Measurements from ENCODE around the gene SLC19A1.
A peak's percentile ranks its signal among the peaks of the same experiment; 100 is the strongest.

The SLC19A1 gene

GRCh38 chr21:45542242-45542666 lies at the start of gene SLC19A1:
SLC19A1 (minus strand) TSS chr21:45542440; CDS start chr21:45537959, 4,481 bp downstream.
- peak; percentile 84 to 89 for ATAC-seq (replicated peaks)
- Mint-ChIP-seq H3K27me3 (no peaks in the 10 kb centered on the region), H3K27ac (peak within 1 kb of the TSS; percentile 77), H3K9me3 (no peaks in the 10 kb centered on the region), H3K36me3 (peaks cover 0 to 5% of the 10 kb centered on the region in 2 donors), H3K4me3 (peak within 1 kb of the TSS; percentile 82 to 83), H3K4me1 (peaks cover 21 to 37% of the 10 kb centered on the region in 2 donors)
- peak; percentile 61 for DNase-seq

GRCh38 chr21:45591619-45592207 lies 49.5 kb upstream of the SLC19A1 start:
- H3K4me1 Mint-ChIP-seq = peaks cover 8 to 13% of the 10 kb centered on the region in 2 donors
- peaks cover 0 to 6% of the 10 kb centered on the region in 2 donors for H3K36me3 Mint-ChIP-seq
- peaks cover 33 to 58% of the 10 kb centered on the region in 2 donors for H3K27me3 Mint-ChIP-seq
- no peak for ATAC-seq (replicated peaks)
- DNase-seq = no peak
- H3K4me3 Mint-ChIP-seq = no peak overlapping the region
- H3K27ac Mint-ChIP-seq = no peak overlapping the region
- H3K9me3 Mint-ChIP-seq = peaks cover 7 to 13% of the 10 kb centered on the region in 2 donors

GRCh38 chr21:45590726-45591618 lies 48.7 kb upstream of the SLC19A1 start:
- no peak overlapping the region for H3K27ac Mint-ChIP-seq
- no peak overlapping the region for H3K4me3 Mint-ChIP-seq
- peaks cover 38 to 58% of the 10 kb centered on the region in 2 donors for H3K27me3 Mint-ChIP-seq
- ATAC-seq (replicated peaks) = peak; percentile 51 to 64
- H3K9me3 Mint-ChIP-seq = peaks cover 13 to 19% of the 10 kb centered on the region in 2 donors
- peaks cover 4 to 9% of the 10 kb centered on the region in 2 donors for H3K4me1 Mint-ChIP-seq
- peaks cover 2 to 13% of the 10 kb centered on the region in 2 donors for H3K36me3 Mint-ChIP-seq
- peak; percentile 68 for DNase-seq

- H3K27ac Mint-ChIP-seq = no peak overlapping the region
- DNase-seq (peak; percentile 46), ATAC-seq (replicated peaks) (peak; percentile 57 to 60)
- peaks cover 4 to 15% of the 10 kb centered on the region in 2 donors for H3K36me3 Mint-ChIP-seq
- H3K4me1 Mint-ChIP-seq = peaks cover 4 to 9% of the 10 kb centered on the region in 2 donors
- peaks cover 16 to 22% of the 10 kb centered on the region in 2 donors for H3K9me3 Mint-ChIP-seq
- H3K27me3 Mint-ChIP-seq = peaks cover 41 to 55% of the 10 kb centered on the region in 2 donors
- H3K4me3 Mint-ChIP-seq = peak overlapping the region in 1 of 2 donors; percentile 11
Measured at GRCh38 chr21:45590246-45590725, 48.0 kb upstream of the SLC19A1 start.

GRCh38 chr21:45589686-45590245 lies 47.5 kb upstream of the SLC19A1 start:
- peaks cover 4 to 15% of the 10 kb centered on the region in 2 donors for H3K36me3 Mint-ChIP-seq
- peaks cover 37 to 53% of the 10 kb centered on the region in 2 donors for H3K27me3 Mint-ChIP-seq
- H3K9me3 Mint-ChIP-seq = peaks cover 18 to 22% of the 10 kb centered on the region in 2 donors
- DNase-seq = no peak
- no peak overlapping the region for H3K27ac Mint-ChIP-seq
- ATAC-seq (replicated peaks) = no peak
- peak overlapping the region in 1 of 2 donors; percentile 11 for H3K4me3 Mint-ChIP-seq
- peaks cover 4 to 9% of the 10 kb centered on the region in 2 donors for H3K4me1 Mint-ChIP-seq

- H3K9me3 Mint-ChIP-seq = peaks cover 20 to 27% of the 10 kb centered on the region in 2 donors
- H3K27me3 Mint-ChIP-seq = peaks cover 36 to 52% of the 10 kb centered on the region in 2 donors
- peaks cover 4 to 15% of the 10 kb centered on the region in 2 donors for H3K36me3 Mint-ChIP-seq
- H3K4me3 Mint-ChIP-seq = no peak overlapping the region
- no peak for DNase-seq
- H3K4me1 Mint-ChIP-seq = peaks cover 4 to 8% of the 10 kb centered on the region in 2 donors
- no peak for ATAC-seq (replicated peaks)
- H3K27ac Mint-ChIP-seq = no peak overlapping the region
Measured at GRCh38 chr21:45588871-45589491, 46.7 kb upstream of the SLC19A1 start.

GRCh38 chr21:45588086-45588825 lies 46.0 kb upstream of the SLC19A1 start:
- peaks cover 36 to 46% of the 10 kb centered on the region in 2 donors for H3K27me3 Mint-ChIP-seq
- H3K4me1 Mint-ChIP-seq = peaks cover 4% of the 10 kb centered on the region in 2 donors
- peaks cover 4 to 15% of the 10 kb centered on the region in 2 donors for H3K36me3 Mint-ChIP-seq
- H3K27ac Mint-ChIP-seq = no peak overlapping the region
- DNase-seq (no peak), ATAC-seq (replicated peaks) (no peak)
- H3K9me3 Mint-ChIP-seq = peaks cover 20 to 27% of the 10 kb centered on the region in 2 donors
- no peak overlapping the region for H3K4me3 Mint-ChIP-seq

GRCh38 chr21:45586289-45586858 lies 44.1 kb upstream of the SLC19A1 start:
- no peak for ATAC-seq (replicated peaks)
- H3K27ac Mint-ChIP-seq = no peak overlapping the region
- H3K9me3 Mint-ChIP-seq = peaks cover 20 to 30% of the 10 kb centered on the region in 2 donors
- no peak for DNase-seq
- no peak overlapping the region for H3K4me3 Mint-ChIP-seq
- H3K36me3 Mint-ChIP-seq = peaks cover 4 to 15% of the 10 kb centered on the region in 2 donors
- H3K27me3 Mint-ChIP-seq = peaks cover 36 to 50% of the 10 kb centered on the region in 2 donors
- no peaks in the 10 kb centered on the region for H3K4me1 Mint-ChIP-seq

- no peak for ATAC-seq (replicated peaks)
- no peak overlapping the region for H3K27ac Mint-ChIP-seq
- DNase-seq = no peak
- H3K4me1 Mint-ChIP-seq = no peaks in the 10 kb centered on the region
- H3K9me3 Mint-ChIP-seq = peaks cover 20 to 30% of the 10 kb centered on the region in 2 donors
- peaks cover 4 to 15% of the 10 kb centered on the region in 2 donors for H3K36me3 Mint-ChIP-seq
- H3K4me3 Mint-ChIP-seq = no peak overlapping the region
- peaks cover 42 to 64% of the 10 kb centered on the region in 2 donors for H3K27me3 Mint-ChIP-seq
Measured at GRCh38 chr21:45584786-45585185, 42.5 kb upstream of the SLC19A1 start.

- no peak for DNase-seq
- no peak overlapping the region for H3K4me3 Mint-ChIP-seq
Measured at GRCh38 chr21:45583831-45584509, 41.7 kb upstream of the SLC19A1 start.

GRCh38 chr21:45582128-45582527 lies 39.9 kb upstream of the SLC19A1 start:
- peaks cover 16 to 20% of the 10 kb centered on the region in 2 donors for H3K9me3 Mint-ChIP-seq
- H3K4me1 Mint-ChIP-seq = no peaks in the 10 kb centered on the region
- H3K27ac Mint-ChIP-seq = no peak overlapping the region
- no peak overlapping the region for H3K4me3 Mint-ChIP-seq
- H3K27me3 Mint-ChIP-seq = peaks cover 20 to 48% of the 10 kb centered on the region in 2 donors
- no peak for ATAC-seq (replicated peaks)
- peaks cover 4 to 11% of the 10 kb centered on the region in 2 donors for H3K36me3 Mint-ChIP-seq
- DNase-seq = no peak

More at GRCh38 chr21:45583831-45584509, 41.7 kb upstream of the SLC19A1 start:
- Mint-ChIP-seq H3K4me1 (no peaks in the 10 kb centered on the region), H3K27me3 (peaks cover 37 to 60% of the 10 kb centered on the region in 2 donors), H3K9me3 (peaks cover 20 to 30% of the 10 kb centered on the region in 2 donors), H3K27ac (no peak overlapping the region), H3K36me3 (peaks cover 4 to 15% of the 10 kb centered on the region in 2 donors)
- ATAC-seq (replicated peaks) = no peak

GRCh38 chr21:45581322-45581712 lies 39.1 kb upstream of the SLC19A1 start:
- no peak overlapping the region for H3K4me3 Mint-ChIP-seq
- H3K27ac Mint-ChIP-seq = no peak overlapping the region
- H3K9me3 Mint-ChIP-seq = peaks cover 10 to 13% of the 10 kb centered on the region in 2 donors
- no peaks in the 10 kb centered on the region for H3K4me1 Mint-ChIP-seq
- H3K36me3 Mint-ChIP-seq = peaks cover 4 to 6% of the 10 kb centered on the region in 2 donors
- peaks cover 15 to 46% of the 10 kb centered on the region in 2 donors for H3K27me3 Mint-ChIP-seq
- DNase-seq (no peak), ATAC-seq (replicated peaks) (no peak)
